ENCODE data around the gene C15orf62.

C15orf62 gene

DNA sequence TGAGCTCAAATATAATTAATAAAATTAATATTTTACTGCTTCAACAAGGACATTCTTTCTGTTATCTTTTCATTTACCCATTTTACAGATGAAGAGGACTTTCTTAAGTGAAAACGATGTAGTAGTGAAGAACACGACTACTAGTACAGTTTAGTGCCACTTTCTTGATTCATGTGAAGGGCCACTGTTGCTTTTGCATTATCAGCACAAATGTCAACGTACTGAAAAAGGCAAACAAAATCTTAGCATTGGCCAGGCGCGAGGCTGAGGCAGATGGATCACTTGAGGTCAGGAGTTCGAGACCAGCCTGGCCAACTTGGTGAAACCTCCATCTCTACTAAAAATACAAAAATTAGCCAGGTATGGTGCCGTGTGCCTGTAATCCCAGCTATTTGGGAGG is 49.3 kb downstream of the C15orf62 start:
- no peak for DNase-seq (ENCODE audit: low spot score)

DNA sequence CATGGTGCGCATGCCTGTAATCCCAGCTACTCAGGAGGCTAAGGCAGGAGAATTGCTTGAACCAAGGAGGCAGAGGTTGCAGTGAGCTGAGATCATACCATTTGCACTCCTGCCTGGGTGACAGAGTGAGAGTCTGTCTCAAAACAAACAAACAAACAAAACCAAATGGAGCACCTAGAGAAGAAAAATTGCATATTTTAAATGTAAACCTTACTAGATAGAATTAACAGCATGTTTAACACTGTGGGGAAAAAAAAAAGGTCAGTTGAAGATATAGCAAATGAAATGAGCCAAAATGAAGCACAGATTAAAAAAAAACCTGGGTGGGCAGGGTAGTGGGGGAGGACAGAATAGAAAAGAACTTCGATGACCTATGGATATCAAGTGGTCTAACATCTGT is 51.4 kb downstream of the C15orf62 start:
- no peak for DNase-seq (ENCODE audit: low spot score)

All from ecto neural progenitor cell (in vitro differentiated cells).